ENCODE measurements around the gene SKIC8.

DNA sequence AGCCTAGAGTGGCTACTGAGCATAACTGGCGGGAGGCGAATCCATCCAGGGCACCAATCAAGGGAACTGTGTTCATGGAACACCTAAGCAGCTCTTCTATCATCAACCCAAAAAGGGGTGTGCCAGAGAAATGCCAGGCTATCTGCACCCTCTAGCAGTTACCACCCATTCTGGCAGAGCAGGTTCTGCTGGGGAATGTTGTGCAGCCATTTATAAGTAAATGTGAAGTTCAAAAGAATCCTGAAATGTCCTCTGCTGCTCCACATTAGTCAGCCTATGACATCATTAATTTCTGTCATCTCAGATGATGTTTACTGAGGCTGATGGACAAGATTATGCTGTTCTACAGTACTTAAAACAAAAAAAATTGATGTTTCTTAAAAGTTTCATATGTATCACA, 7.7 kb downstream of the SKIC8 start:
- TF ChIP-seq, protein P1, sequence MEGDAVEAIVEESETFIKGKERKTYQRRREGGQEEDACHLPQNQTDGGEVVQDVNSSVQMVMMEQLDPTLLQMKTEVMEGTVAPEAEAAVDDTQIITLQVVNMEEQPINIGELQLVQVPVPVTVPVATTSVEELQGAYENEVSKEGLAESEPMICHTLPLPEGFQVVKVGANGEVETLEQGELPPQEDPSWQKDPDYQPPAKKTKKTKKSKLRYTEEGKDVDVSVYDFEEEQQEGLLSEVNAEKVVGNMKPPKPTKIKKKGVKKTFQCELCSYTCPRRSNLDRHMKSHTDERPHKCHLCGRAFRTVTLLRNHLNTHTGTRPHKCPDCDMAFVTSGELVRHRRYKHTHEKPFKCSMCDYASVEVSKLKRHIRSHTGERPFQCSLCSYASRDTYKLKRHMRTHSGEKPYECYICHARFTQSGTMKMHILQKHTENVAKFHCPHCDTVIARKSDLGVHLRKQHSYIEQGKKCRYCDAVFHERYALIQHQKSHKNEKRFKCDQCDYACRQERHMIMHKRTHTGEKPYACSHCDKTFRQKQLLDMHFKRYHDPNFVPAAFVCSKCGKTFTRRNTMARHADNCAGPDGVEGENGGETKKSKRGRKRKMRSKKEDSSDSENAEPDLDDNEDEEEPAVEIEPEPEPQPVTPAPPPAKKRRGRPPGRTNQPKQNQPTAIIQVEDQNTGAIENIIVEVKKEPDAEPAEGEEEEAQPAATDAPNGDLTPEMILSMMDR (IDR thresholded peaks at IDR 0.05), result no peak
- no peak for TF ChIP-seq POLR2A (IDR thresholded peaks at IDR 0.05)
